ENCODE results near the gene BMPR1A. TPM values are rescaled to one million over a fixed set of nuclear protein-coding genes. Genes with fewer than 3 reads are reported as not detected.

The BMPR1A gene
- total and polyA plus RNA-seq, 2 of the 4 experiments (the other 2 are of a cell fraction): 15.9 to 93.7 TPM

DNA sequence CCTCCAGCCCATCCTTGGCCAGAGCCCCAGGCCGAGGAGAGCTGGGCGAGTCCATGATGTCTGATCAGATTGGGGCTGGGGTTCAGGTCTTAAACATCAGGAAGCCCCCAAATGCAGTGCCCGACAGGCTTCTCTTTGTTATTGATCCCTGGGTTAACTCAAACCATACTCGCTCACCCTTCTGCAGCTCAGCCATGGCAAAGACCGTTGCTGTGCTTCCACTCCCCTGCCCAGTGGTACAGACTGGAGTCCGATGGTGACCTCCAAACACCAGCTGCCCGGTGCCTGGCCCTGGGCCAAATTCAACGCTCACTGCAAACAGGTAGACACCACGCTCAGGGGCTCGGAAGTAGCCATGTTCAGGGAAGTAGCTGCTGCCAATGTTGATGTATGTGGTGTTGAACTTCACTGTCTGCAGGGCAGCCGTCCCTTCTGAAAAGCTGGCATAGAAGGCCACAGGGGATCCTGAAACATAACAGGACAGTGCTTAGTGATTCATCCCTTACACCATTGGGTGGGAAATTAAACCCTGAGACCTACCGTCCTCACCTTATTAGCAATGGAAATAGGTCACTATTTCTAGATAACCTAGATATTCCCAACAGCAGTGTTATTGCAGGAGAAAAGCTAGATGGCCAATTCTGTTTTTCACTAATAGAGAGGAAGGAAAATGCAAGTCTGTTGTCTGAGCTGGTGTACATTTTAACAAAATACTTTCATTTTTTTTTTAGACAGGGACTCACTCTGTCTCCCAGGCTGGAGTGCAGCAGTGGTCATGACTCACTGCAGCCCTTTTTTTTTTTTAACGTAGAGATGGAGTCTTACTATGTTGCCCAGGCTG is 180.5 kb downstream of the BMPR1A start:
- ATAC-seq (ENCODE audit: low read depth): peak; percentile 24; the same call in 1 of the 2 replicates
- H2BK120ac ChIP-seq (ENCODE audit: low read depth, low read length): no peak overlapping the region
- no peak overlapping the region for H3K9ac ChIP-seq (ENCODE audit: low read depth, low read length)
- WGBS, 2 experiments (ENCODE audit: extremely low coverage in 2 of 2, insufficient read length in 1 of 2): no CpG with 5 or more reads among the region's 13 CpGs
- H2AFZ ChIP-seq (replicated peaks; ENCODE audit: low read length, poor library complexity): peak overlapping the region; percentile 65
- H3K18ac ChIP-seq (ENCODE audit: low read depth, low read length): no peak overlapping the region
- H3K9me3 ChIP-seq (ENCODE audit: control insufficient read depth, insufficient read depth, low read length): no peaks in the 10 kb centered on the region
- H2AK5ac ChIP-seq (ENCODE audit: low read depth, low read length): peak overlapping the region; percentile 3; the same call in 1 of the 2 replicates
- no peak overlapping the region for H3K56ac ChIP-seq (ENCODE audit: extremely low read depth, insufficient read depth, low read length)
- no peak overlapping the region for H3K23ac ChIP-seq (ENCODE audit: low read depth, low read length)
- no peak overlapping the region for H2BK20ac ChIP-seq (ENCODE audit: low read depth, low read length)
- no TSS peak for BruUV-seq (replicated peaks)
- no peak overlapping the region for H2BK5ac ChIP-seq (ENCODE audit: low read depth, low read length, poor library complexity, severe bottlenecking)
- H2AK9ac ChIP-seq (replicated peaks; ENCODE audit: low read depth, low read length, poor library complexity): peak overlapping the region; percentile 74
- H3K27ac ChIP-seq (ENCODE audit: insufficient read depth, low read length): no peak overlapping the region
- dilution Hi-C loops (cut with HindIII; ENCODE audit: low sequenced_read_pairs, unreplicated experiment): no loop called here
- ChIA-PET POLR2A (ENCODE audit: unreplicated experiment) (no interaction called here), CTCF (interaction anchor here (1.1 kb wide), 1 partner anchor 25 kb away, joined by 7 read pairs; no protein-coding TSS in a partner anchor)
- H3K4me2 ChIP-seq (ENCODE audit: low read depth, low read length): no peak overlapping the region
- H4K91ac ChIP-seq (ENCODE audit: insufficient read depth, low read depth, low read length): no peak overlapping the region
- H2BK15ac ChIP-seq (ENCODE audit: low read depth, low read length): no peak overlapping the region
- intact Hi-C loops (cut with micrococcal nuclease): no loop called here
- H4K5ac ChIP-seq (ENCODE audit: low read depth, low read length): no peak overlapping the region
- H3K36me3 ChIP-seq (ENCODE audit: control insufficient read depth, insufficient read depth, low read length): no peaks in the 10 kb centered on the region
- no peaks in the 10 kb centered on the region for H4K20me1 ChIP-seq (ENCODE audit: insufficient read depth, low read length)
- H3K14ac ChIP-seq (replicated peaks; ENCODE audit: low read depth, low read length): no peak overlapping the region
- H4K8ac ChIP-seq (ENCODE audit: low read depth in 2 of 2, low read length in 2 of 2): no peak overlapping the region; a peak in 1 of 4 replicates
- peak; percentile 68 for DNase-seq
- no peak overlapping the region for H3K4ac ChIP-seq (ENCODE audit: low read depth, low read length)
- H3K4me3 ChIP-seq (ENCODE audit: insufficient read depth, low read depth, low read length): no peak overlapping the region
- TF ChIP-seq CTCF (conservative IDR thresholded peaks at IDR 0.05; ENCODE audit: low read depth, low read length) (no peak), FOS (IDR thresholded peaks at IDR 0.05; ENCODE audit: low read depth, low read length) (0 out of 2 replicates have a peak, but pooled peaks have one; percentile 26)
- in situ Hi-C loops (cut with MboI; ENCODE audit: low sequenced_read_pairs): no loop called here
- no peaks in the 10 kb centered on the region for H3K27me3 ChIP-seq (ENCODE audit: control insufficient read depth, insufficient read depth, low read length)
- no peaks in the 10 kb centered on the region; a peak in 1 of 4 replicates for H3K79me1 ChIP-seq (ENCODE audit: low read depth in 1 of 2, low read length in 2 of 2)
- peaks cover 5% of the 10 kb centered on the region for H3K4me1 ChIP-seq (ENCODE audit: control insufficient read depth, insufficient read depth, low read length)
- H3K9me1 ChIP-seq (ENCODE audit: insufficient read depth, low read length): peaks cover 19% of the 10 kb centered on the region
